Measurements from ENCODE around the gene KLK2.

Gene KLK2

GRCh38 chr19:50912102-50912599 is 38.9 kb downstream of the KLK2 start:
- peaks cover 3% of the 10 kb centered on the region for H3K4me1 Mint-ChIP-seq
- H3K27ac Mint-ChIP-seq: no peak overlapping the region
- no peak for DNase-seq
- H3K4me3 Mint-ChIP-seq: no peak overlapping the region
- H3K27me3 Mint-ChIP-seq: peaks cover 9% of the 10 kb centered on the region
- H3K36me3 Mint-ChIP-seq: no peaks in the 10 kb centered on the region
- CTCF ChIA-PET: interaction anchor here (1.9 kb wide), 1 partner anchor 10 kb away, joined by 8 read pairs; no protein-coding TSS in a partner anchor
- H3K9me3 Mint-ChIP-seq: no peaks in the 10 kb centered on the region

- no peak overlapping the region for H3K4me3 Mint-ChIP-seq
- no peak for DNase-seq
Measured at GRCh38 chr19:50912727-50913716, 39.8 kb downstream of the KLK2 start.

GRCh38 chr19:50916069-50916468 is 42.8 kb downstream of the KLK2 start:
- Mint-ChIP-seq H3K4me1 (no peaks in the 10 kb centered on the region), H3K4me3 (no peak overlapping the region), H3K27ac (no peak overlapping the region), H3K9me3 (no peaks in the 10 kb centered on the region), H3K27me3 (peaks cover 6% of the 10 kb centered on the region), H3K36me3 (no peaks in the 10 kb centered on the region)
- DNase-seq: no peak
- CTCF ChIA-PET: no interaction called here

More at GRCh38 chr19:50912727-50913716, 39.8 kb downstream of the KLK2 start:
- no peak overlapping the region for H3K27ac Mint-ChIP-seq
- H3K36me3 Mint-ChIP-seq: no peaks in the 10 kb centered on the region
- no peaks in the 10 kb centered on the region for H3K9me3 Mint-ChIP-seq
- peaks cover 6% of the 10 kb centered on the region for H3K27me3 Mint-ChIP-seq
- CTCF ChIA-PET: no interaction called here
- H3K4me1 Mint-ChIP-seq: peaks cover 3% of the 10 kb centered on the region

GRCh38 chr19:50921426-50922316 is 48.4 kb downstream of the KLK2 start:
- H3K4me1 Mint-ChIP-seq: peaks cover 8% of the 10 kb centered on the region
- H3K4me3 Mint-ChIP-seq: no peak overlapping the region
- CTCF ChIA-PET: interaction anchor here (0.6 to 2.4 kb wide), 23 partner anchors 9 to 384 kb away, joined by 3 to 15 read pairs (median 4); partner anchors contain the start of genes ACP4, CLEC11A and KLK4
- H3K36me3 Mint-ChIP-seq: no peaks in the 10 kb centered on the region
- no peak for DNase-seq
- H3K27ac Mint-ChIP-seq: no peak overlapping the region
- no peaks in the 10 kb centered on the region for H3K9me3 Mint-ChIP-seq
- H3K27me3 Mint-ChIP-seq: peaks cover 17% of the 10 kb centered on the region

- CTCF ChIA-PET: interaction anchor here (0.6 to 2.4 kb wide), 22 partner anchors 8 to 385 kb away, joined by 3 to 15 read pairs (median 4); partner anchors contain the start of genes ACP4, CLEC11A and KLK4
- Mint-ChIP-seq H3K27ac (no peak overlapping the region), H3K27me3 (peaks cover 11% of the 10 kb centered on the region), H3K9me3 (no peaks in the 10 kb centered on the region), H3K4me3 (no peak overlapping the region), H3K4me1 (peaks cover 8% of the 10 kb centered on the region), H3K36me3 (no peaks in the 10 kb centered on the region)
- DNase-seq: peak; percentile 84
Measured at GRCh38 chr19:50922317-50922853, 49.1 kb downstream of the KLK2 start.

- no peak overlapping the region for H3K4me3 Mint-ChIP-seq
- no peaks in the 10 kb centered on the region for H3K9me3 Mint-ChIP-seq
- peaks cover 14% of the 10 kb centered on the region for H3K27me3 Mint-ChIP-seq
- H3K27ac Mint-ChIP-seq: no peak overlapping the region
- no peaks in the 10 kb centered on the region for H3K36me3 Mint-ChIP-seq
- no peak for DNase-seq
- CTCF ChIA-PET: interaction anchor here (0.6 to 1.2 kb wide), 3 partner anchors 9 to 219 kb away, joined by 3 to 4 read pairs (median 3); no protein-coding TSS in a partner anchor
- H3K4me1 Mint-ChIP-seq: peaks cover 8% of the 10 kb centered on the region
Measured at GRCh38 chr19:50924586-50924985, 51.3 kb downstream of the KLK2 start.

GRCh38 chr19:50925734-50926133 is 52.5 kb downstream of the KLK2 start:
- CTCF ChIA-PET: interaction anchor here (0.8 to 1.2 kb wide), 2 partner anchors 171 kb away, joined by 3 read pairs; no protein-coding TSS in a partner anchor
- no peak for DNase-seq
- peaks cover 11% of the 10 kb centered on the region for H3K4me1 Mint-ChIP-seq
- peaks cover 22% of the 10 kb centered on the region for H3K27me3 Mint-ChIP-seq
- no peak overlapping the region for H3K27ac Mint-ChIP-seq
- H3K4me3 Mint-ChIP-seq: no peak overlapping the region
- H3K36me3 Mint-ChIP-seq: no peaks in the 10 kb centered on the region
- H3K9me3 Mint-ChIP-seq: no peaks in the 10 kb centered on the region

- Mint-ChIP-seq H3K36me3 (no peaks in the 10 kb centered on the region), H3K27me3 (peaks cover 26% of the 10 kb centered on the region), H3K4me1 (peaks cover 11% of the 10 kb centered on the region), H3K9me3 (no peaks in the 10 kb centered on the region), H3K4me3 (no peak overlapping the region), H3K27ac (no peak overlapping the region)
- CTCF ChIA-PET: interaction anchor here (0.8 kb wide), 1 partner anchor 170 kb away, joined by 3 read pairs; no protein-coding TSS in a partner anchor
- no peak for DNase-seq
Measured at GRCh38 chr19:50926144-50926543, 52.9 kb downstream of the KLK2 start.

GRCh38 chr19:50928831-50929230 is 55.6 kb downstream of the KLK2 start:
- CTCF ChIA-PET: interaction anchor here (1.0 kb wide), 1 partner anchor 168 kb away, joined by 3 read pairs; no protein-coding TSS in a partner anchor
- Mint-ChIP-seq H3K9me3 (no peaks in the 10 kb centered on the region), H3K4me3 (no peak overlapping the region), H3K36me3 (no peaks in the 10 kb centered on the region), H3K27me3 (peaks cover 21% of the 10 kb centered on the region), H3K27ac (no peak overlapping the region), H3K4me1 (peaks cover 3% of the 10 kb centered on the region)
- no peak for DNase-seq

Data from activated naive CD4-positive, alpha-beta T cell treated with anti-CD3 and anti-CD28 coated beads, Interleukin-2, amount 10 ng/mL, durations not matched to agents 7 days and 5 days (primary cell).